Endometrial microvascular endothelial cells (primary cell): Measurements from ENCODE around the gene HINT1. TPM values are rescaled to one million over a fixed set of nuclear protein-coding genes. Genes with fewer than 3 reads are reported as not detected.
"Not testable (repeated sequence)": the region's sequence is repeated elsewhere in the genome, so short reads cannot be mapped to it uniquely, and the experiment has no call there.

ENCODE experiments used
- in situ Hi-C: cut with HindIII; loops from 2 replicates; pipeline ENCODE4 v1.10.0; 2017; ENCODE audit warnings: low sequenced_read_pairs, low pct_unique_long_range_greater_than_20kb; ENCODE audit errors: inconsistent ontology term
- total RNA-seq: library from RNA; depleted of rRNA; stranded (reverse); fragments of >200 nt; gene quantifications from one replicate; pipeline ENCODE4 v1.2.3, GENCODE V29; 2015; ENCODE audit errors: inconsistent ontology term

Gene HINT1
- total RNA-seq, 1 donor from 2014 or later = 235 TPM

GRCh38 chr5:131138406-131138805, 26.6 kb downstream of the HINT1 start:
- in situ Hi-C loops = not testable (repeated sequence)

- in situ Hi-C loops = not testable (repeated sequence)
These were observed 32.0 kb downstream of the HINT1 start for GRCh38 chr5:131133091-131133490.

DNA sequence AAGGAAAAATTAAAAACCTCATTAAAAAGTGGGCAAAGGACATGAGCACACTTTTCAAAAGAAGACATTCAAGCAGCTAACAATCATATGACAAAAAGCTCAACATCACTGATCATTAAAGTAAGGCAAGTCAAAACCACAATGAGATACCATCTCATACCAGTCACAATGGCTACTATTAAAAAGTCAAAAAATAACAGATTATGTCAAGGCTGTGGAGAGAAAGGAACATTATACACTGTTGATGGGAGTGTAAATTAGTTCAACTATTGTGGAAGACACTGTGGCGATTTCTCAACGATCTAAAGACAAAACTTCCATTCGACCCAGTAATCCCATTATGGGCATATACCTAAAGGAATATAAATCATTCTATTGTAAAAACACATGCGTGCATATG, 35.8 kb downstream of the HINT1 start:
- in situ Hi-C loops = no loop called here

DNA sequence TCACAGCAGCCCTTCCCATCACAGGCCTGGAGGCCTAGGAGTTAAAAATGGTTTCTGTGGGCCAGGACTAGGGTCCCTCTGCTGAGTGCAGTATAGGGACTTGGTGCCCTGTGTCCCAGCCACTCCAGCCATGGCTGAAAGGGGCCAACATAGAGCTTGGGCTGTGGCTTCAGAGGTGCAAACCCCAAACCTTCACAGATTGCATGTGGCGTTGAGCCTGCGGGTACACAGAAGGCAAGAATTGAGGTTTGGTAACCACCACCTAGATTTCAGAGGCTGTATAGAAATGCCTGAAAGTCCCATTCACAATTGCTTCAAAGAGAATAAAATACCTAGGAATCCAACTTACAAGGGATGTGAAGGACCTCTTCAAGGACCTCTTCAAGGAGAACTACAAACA, 37.8 kb downstream of the HINT1 start:
- in situ Hi-C loops = not testable (repeated sequence)

GRCh38 chr5:131114754-131115153, 50.3 kb downstream of the HINT1 start:
- in situ Hi-C loops = no loop called here

- in situ Hi-C loops = no loop called here
These were observed 52.6 kb downstream of the HINT1 start for GRCh38 chr5:131112424-131112823.

- in situ Hi-C loops = no loop called here
These were observed 54.8 kb downstream of the HINT1 start for GRCh38 chr5:131110256-131110594.

- in situ Hi-C loops = no loop called here
These were observed 55.4 kb downstream of the HINT1 start for GRCh38 chr5:131109540-131110255.

Other genes starting within 250 kb of the HINT1 start
- gene LYRM7, start 5.7 kb upstream of the HINT1 start, total RNA-seq = 6.7 TPM
- gene CDC42SE2, start 98.8 kb upstream of the HINT1 start, total RNA-seq = 28.6 TPM